DMS153 treated with DMSO at 0.1 percent for 48 hours (cell line): ENCODE data around the gene TMBIM1.

Source experiments
- DNase-seq: peaks from one replicate; lab custom pipeline; 2025; ENCODE audit not compliant: unreplicated experiment; lab: John Stamatoyannopoulos, UW

The TMBIM1 gene

DNA sequence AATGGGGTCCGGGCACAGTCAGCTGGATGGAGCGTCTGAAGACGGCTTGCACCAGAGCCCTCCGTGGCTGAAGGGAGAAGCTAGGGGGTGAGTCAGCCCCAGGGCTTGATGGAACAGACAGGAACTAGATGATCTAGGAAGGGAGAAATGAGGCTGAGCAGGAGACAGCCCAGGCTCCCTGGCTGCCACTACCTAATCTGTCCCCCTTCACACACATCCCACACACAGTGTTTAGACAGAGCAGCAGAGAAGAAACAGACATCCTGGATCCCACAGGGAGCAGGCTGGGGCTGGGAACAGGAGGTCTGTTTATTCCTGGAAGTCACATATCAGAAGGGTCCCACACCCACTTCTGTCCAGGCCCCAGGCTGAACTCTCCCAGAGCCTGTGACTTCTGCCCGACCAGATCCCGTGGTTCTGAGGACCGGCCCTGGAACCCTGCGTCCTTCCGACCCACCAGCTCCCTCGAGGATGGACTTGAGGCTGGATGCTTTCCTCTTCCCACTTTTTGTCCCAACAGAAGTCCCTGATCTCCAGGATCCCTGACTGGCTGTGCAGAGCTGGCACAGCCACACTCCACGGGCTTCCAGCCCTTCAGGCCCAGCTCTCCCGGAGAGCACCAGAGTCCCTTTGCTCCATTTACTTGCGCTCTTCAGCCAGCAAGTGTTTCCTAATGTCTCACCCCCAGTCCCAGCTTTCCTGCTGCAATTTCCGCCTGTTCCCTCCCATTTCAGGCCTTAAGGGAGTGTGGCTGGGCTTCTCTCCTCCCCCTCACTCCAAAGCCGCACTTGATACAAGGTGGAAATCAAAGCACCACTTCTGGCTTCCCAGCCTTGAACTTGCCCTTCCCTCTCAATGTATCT is 33.0 kb downstream of the TMBIM1 start:
- DNase-seq = no peak

DNA sequence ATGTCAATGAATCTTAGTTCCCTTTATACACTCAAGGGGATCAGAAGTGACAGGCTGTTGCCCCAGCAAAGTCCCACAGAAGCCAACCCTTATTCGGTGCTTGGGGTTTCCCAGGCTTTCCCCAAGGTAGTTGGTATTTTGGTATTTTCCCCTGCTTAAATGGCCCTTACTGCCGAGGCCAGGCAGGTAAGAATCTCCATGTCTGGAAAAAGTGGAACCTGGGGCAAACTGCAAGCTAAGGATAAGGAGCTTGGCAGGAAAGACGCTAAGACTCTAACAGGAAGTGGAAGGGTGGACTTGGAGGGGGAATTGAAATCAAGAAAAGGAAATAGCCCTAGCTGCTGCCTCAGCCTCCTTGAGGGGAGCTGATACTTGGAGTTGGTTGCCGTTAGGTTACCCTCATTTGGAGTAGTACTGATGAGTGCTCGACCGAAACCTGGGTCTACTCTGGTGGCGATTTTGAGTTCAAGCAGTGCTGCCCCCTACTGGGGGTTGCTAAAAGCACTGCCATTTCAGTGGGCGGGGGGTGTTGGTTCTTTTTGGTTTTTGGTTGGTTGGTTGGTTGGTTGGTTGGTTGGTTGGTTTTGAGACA is 34.8 kb downstream of the TMBIM1 start:
- DNase-seq = no peak

DNA sequence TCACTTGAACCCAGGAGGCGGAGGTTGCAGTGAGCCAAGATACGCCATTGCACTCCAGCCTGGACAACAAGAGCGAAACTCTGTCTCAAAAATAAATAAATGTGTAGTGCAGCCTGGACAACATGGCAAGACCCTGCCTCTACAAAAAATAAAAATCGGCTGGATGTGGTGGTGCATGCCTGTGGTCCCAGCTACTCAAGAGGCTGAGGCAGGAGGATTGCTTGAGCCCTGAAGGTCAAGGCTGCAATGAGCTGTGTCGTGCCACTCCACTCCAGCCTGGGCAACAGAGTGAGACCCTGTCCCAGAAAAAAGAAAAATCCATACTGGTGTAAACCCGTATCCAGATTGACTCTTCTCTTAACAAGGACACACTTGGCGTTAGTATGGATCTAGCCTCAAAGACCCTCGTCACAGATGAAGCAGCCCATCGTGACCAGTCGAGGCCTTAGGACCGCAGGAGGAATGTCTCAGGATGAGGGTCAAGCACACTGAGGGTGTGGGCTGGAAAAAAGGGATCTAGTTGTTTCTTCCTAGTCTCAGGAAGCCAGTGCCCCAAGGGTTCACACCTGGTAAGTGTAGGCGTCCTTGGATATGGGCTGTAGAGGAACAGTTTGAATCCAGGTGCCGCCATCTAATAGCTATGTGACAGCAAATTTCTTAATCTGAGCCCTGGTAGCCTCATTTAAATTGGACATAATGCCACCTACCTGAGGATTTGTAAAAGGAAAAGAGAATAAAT is 35.5 kb downstream of the TMBIM1 start:
- DNase-seq = no peak

DNA sequence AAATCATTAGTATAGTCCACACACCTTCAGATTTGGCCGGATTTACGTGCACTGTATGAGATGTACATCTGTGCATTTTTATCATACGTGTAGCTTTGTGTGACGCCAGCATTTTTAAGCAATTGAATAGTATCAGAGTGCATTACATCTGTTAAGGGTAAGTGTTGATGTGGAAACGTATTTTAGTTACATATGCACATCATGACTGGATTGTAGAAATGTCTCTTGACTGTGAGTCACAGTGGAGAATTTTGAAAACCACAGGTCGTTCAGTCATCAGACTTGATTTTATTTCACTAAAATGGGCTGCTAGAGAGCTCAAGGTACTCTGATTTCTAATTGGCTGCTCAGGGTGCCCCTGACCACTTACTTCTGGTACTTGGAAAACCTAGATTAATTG is 36.9 kb downstream of the TMBIM1 start:
- no peak for DNase-seq

DNA sequence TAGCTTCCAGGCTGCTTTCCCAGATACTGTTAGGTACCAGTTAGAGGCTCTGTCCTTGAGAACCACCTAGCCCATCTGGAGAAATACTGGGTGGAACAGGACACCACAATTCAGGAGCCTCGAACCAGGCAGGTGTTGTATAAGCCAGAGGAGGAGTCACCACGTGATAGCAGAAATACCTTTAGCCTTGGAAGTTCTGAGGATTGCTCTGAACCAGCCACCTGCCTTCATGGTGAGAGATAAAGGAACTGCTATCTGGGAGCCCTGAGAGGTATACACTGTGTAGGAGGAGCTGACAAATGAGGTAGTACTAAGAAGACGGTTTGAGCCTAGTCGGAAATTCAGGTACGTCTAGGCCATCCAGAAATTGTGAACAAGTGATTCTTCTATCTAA is 39.1 kb downstream of the TMBIM1 start:
- no peak for DNase-seq

DNA sequence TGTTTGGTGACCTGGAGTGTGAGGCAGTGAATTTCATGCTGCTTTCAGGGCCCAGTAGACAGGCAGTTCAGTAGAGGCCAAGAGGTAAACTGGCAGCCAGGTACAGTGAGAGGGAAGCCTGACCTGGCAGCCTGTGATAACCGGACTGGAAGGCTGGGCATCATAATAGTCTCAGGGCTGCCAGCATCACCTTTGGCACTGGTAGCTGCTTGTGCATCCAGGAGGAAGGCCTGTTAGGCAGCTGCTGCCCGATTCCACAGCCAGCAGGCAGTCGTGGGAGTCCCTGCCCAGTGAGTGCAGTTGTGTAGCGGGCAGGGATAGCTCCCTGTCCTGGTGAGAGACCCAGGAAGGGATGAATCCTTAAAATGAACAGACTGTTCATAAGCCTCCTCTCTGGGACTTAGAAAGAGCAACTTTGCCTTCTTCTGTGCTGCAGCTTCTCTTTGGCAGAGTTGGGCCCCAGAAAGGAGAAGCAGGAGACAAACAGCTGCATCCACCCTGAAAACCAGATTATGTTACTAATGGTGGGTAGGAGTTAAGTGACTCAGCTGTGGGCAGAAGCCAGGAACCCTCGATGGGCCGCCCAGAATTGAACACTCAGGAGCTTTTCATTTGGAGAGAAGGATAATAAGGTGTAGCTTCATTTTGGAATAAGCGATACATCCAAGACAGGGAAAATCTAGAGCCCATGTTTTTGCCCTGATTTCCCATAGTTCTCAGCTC is 39.6 kb downstream of the TMBIM1 start:
- DNase-seq = no peak

DNA sequence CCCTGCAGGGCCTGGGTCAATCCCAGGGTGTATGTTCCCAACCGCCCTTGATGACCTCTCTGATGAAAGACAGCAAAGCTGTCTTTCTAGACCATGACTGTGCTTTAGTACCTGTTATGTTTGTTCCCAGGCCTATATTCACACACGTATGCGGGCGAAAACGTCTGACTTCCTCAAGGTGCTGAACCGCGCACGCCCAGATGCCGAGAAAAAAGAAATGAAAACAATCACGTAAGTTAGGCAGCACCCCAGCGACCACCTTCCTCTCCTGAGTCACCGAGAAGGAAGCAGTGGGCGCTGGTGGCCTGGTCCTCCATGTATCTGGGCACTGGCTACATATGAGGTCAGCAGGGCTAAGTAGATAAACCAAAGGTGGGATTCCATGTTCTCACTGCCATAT is 42.6 kb downstream of the TMBIM1 start:
- DNase-seq = no peak

DNA sequence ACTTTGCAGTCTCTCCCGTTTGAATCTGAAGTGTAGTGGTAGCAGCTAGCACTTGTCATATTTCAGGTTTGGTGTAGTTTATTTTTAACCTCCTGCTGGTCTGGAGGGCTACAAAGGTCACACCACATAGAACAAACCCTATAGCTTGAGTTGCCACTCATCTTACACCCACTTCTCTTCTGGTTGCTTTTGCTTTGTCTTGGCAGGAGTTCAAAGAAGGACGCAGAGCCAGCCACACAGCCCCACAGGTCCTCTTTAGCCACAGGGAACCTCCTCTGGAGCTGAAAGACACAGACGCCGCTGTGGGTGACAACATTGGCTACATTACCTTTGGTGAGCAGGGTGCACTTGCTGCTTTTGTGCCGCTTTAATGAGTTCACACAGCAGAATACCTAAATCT is 47.1 kb downstream of the TMBIM1 start:
- DNase-seq = no peak

DNA sequence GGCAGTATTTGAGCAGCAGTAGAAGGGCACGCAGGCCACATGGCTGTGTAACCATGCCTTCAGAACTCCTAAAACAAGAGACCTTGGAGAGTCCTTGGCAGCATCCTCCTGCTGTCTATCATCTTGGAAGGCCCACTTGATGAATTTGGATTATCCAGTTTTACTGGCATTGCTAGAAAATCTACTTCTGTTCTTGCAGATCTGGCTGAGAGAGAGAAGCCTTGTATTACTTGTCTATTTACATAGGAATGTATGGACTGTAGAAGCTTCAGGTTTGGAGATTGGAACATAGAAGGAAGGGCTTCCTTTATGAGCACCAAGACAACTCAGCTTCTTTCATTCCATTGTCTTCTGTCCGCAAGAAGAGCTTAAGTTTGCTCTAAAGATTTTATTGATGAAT is 47.6 kb downstream of the TMBIM1 start:
- DNase-seq = no peak

DNA sequence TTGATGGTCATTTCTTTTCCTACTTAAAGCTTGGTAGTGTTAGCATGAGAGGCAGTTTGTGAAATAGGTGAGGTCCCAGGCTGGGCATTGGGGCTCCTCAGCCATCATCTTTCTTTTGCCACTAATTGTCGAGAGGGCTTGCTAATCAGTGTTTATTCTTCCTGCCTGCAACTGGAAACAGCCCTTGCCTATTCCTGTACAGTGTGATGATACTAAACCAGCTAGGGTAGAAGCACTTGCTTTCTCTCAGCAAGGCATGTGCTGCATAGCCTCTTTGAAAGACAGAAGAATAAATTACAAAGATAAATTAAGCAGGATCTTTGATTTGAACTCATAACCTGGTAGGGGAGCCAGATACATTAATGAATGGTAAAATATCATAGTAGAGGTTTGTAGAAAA is 48.1 kb downstream of the TMBIM1 start:
- DNase-seq = no peak

DNA sequence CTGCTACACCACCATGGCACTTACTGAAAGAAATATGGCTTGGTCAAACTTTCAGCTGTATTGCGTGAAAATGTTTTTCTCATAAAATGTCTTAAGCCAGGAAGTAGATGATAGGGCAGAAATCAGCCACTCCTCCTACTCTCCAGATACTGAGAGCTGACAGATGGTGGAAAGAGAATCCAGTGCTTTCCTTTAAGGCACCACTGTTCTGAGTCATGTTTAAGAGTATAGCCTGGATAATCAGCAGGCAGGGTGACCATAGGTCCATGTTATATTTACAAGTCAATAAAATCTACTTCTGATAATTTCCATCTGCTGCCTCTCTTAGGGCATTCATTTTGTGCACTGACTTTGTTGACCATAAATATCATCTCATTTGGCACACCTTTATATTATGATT is 53.4 kb downstream of the TMBIM1 start:
- no peak for DNase-seq

DNA sequence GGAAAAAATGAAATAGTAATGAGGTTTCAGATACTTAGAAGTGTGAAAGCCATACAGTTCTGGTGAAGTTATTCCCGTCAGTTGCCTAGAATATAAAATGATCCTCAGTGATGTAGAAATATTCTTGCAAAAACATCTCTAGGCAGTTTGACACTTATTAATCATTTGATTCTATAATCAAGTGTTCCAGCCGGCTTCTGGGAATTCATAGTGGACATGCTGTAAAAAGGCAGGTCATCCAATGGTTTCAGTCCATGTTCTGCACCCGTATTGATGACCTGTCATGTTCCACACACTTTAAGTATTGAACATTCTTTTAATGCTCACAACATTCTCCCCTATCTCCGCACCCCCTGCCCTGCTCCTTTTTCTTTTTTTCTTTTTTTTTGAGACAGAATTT is 55.5 kb downstream of the TMBIM1 start:
- no peak for DNase-seq

DNA sequence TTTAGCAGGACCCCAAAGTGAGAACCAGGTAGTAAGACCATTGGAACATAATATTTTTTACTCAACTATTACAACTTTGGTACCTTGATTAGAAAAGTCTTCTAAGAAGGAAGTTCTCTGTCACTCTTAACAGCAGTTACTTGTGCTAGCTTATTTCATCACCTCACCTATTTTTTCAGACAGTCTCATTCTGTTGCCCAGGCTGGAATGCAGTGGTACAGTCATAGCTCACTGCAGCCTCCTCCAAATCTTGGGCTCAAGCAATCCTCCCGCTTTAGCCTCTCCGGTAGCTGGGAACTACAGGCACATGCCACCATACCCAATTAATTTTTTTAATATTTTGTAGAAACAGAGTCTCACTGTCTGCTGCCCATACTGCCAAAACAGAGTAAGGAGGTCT is 57.3 kb downstream of the TMBIM1 start:
- DNase-seq = no peak

DNA sequence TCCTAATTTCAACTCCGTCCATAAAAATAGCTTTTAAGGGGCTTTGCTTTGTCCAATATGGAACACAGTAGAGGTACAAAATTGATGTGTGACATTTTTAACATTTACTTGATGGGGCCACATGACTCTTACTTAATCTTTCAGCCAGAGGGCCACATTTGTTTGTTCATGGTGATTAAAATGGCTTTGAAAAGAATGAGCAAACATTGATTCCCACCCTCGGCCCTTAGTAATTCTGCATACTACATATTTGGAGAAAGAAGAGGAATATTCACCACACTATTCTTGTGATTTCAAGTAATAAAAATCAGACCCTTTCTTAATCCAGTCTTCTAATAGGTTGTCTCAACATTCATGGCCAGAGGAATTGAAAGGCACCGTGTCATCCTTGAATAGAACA is 57.8 kb downstream of the TMBIM1 start:
- no peak for DNase-seq

DNA sequence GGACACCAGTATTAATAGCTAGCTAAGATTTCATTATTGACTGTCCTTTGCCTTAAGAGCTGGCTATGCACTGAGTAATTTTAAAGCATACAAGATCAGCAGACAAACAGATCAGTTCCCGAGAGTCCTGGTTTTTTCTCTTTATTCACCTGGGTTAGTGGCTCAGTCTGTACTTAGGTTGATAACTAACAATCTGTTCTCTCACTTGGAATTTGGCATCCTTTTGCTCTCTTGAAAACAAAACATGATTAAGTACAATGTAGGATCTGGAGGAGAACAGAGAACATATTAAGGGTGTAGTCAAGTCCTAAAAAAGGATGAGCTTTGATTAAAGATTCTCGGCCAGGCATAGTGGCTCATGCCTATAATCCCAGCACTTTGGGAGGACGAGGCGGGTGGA is 58.8 kb downstream of the TMBIM1 start:
- no peak for DNase-seq

DNA sequence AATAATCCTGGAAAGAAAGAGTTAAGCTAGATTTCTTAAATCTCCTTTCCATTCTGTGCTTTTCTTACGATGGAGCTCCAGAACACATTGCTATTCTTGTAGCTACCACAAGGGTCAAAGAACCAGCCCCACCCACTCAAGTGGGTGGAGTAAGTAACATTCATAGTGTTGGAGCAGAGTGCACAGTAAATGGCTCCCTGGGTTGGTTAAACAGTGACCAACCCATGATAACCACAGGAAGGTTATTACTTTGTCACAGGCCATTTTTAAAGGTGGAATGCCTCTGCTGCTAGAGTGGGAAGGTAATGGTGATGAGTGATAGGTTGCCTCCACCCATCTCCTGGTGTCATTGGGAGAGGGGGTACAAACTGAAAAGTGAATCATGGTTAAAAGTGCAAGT is 61.4 kb downstream of the TMBIM1 start:
- no peak for DNase-seq

DNA sequence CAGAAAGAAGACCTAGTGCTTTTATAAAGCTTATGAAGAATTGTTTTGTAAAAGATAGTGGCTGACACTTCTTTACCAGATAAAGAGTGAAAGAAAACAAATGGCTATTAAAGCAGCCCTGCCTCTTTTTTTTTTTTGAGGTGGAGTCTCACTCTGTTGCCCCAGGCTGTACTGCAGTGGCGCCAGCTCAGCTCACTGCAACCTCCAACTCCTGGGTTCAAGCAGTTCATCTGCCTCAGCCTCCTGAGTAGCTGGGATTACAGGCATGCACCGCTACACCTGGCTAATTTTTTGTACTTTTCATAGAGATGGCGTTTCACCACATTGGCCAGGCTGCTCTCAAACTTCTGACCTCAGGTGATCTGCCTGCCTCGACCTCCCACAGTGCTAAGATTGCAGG is 62.5 kb downstream of the TMBIM1 start:
- DNase-seq = no peak

DNA sequence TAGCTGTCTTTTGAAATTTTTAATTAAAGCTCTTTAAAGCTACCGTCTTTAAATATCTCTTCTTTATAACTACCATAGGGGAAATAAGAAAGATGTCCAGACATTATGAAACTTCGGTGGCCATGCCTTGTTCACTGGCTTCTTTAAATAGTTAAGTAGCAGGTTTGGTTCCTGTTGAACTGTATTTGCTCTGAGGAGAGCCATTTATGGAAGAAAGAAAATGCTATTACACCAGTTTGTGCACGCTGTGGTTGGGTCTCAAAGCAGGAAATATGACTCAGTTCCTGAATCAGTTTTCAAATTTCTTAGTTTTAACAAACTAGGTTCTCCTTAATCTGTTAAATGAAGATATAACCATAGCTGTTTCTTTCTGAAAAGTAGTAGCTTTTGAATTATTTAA is 63.1 kb downstream of the TMBIM1 start:
- no peak for DNase-seq

DNA sequence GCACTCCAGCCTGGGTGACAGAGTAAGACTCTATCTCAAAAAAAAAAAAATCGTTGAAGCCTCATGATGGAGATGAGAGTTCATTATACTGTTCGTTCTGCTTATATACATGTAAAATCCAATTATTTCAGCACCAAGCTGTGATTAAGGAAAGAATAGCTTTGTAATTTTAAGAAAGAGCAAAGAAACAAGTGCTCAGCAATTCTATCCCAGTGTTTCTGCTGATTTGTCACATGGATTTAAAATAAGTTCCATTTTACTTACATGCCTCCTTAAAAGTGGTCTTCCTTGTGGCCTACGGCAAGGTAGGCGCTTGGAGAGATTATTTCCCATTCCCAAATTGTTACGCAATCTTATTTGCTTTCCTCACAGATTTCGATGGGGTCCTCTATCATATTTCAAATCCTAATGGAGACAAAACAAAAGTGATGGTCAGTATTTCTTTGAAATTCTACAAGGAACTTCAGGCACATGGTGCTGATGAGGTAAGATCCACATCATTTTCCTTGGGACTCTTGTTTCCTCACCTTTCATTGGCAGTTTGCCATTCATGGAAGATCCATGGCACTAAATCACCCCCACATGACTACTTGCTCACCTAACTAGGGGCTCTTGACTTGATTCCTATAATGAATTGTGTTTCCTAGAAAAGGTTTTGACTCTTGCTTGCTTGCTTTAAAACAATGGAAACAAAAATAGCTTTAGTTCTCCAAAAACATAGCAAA is 63.8 kb downstream of the TMBIM1 start:
- DNase-seq = no peak

DNA sequence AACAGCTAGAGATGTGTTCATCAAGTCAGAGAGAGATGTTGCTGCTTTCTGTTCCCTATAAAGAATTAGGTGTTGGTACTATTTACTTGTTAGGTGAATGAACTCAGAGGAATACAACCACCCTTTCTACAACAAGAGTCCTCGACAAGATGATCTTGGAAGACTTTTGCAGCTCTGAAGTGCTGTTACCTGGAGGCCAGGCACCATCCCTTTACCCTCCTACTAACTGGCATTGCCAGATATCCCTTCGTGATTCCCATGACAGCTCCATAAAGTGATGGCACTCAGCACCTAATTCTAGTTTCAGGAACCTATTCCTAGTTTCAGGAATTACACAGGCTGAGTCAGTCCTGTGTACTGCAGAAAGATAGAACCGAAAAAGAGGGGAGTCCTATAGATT is 65.4 kb downstream of the TMBIM1 start:
- no peak for DNase-seq
